GM23248 (cell line): ENCODE data around the gene MAPKBP1. TPM values are rescaled to one million over a fixed set of nuclear protein-coding genes. Genes with fewer than 3 reads are reported as not detected.

Experiments used
- DNase-seq: peaks from one replicate; pipeline ENCODE4 v3.0.0-alpha.2; 2015
- H2AFZ ChIP-seq: fragments of 200-600 bp; sonication (generic); 2 replicates; pipeline ENCODE4 v1.6.1; 2016; ENCODE audit warnings: antibody characterized with exemption
- H3F3A ChIP-seq: fragments of 200-600 bp; sonication (generic); 2 replicates; pipeline ENCODE4 v1.6.1; 2016; ENCODE audit warnings: mild to moderate bottlenecking, antibody characterized with exemption, mixed run types; ENCODE audit not compliant: insufficient read depth
- H3K27ac ChIP-seq: fragments of 200-600 bp; sonication (generic); 2 replicates; pipeline ENCODE4 v1.5.1; 2016; ENCODE audit warnings: mild to moderate bottlenecking
- H3K27me3 ChIP-seq: fragments of 200-600 bp; sonication (generic); replicated peaks from 2 replicates; pipeline ENCODE4 v1.6.1; 2016; ENCODE audit warnings: mild to moderate bottlenecking; ENCODE audit not compliant: insufficient read depth
- H3K36me3 ChIP-seq: fragments of 200-600 bp; sonication (generic); 2 replicates; pipeline ENCODE4 v1.6.1; 2016; ENCODE audit warnings: low read depth, mild to moderate bottlenecking
- H3K4me1 ChIP-seq: fragments of 200-600 bp; sonication (generic); 2 replicates; pipeline ENCODE4 v1.6.1; 2016; ENCODE audit warnings: mild to moderate bottlenecking; ENCODE audit not compliant: insufficient read depth
- H3K4me2 ChIP-seq: fragments of 200-600 bp; sonication (generic); one replicate; pipeline ENCODE4 v1.6.1; 2016; ENCODE audit warnings: mild to moderate bottlenecking; ENCODE audit not compliant: unreplicated experiment
- H3K4me3 ChIP-seq: fragments of 200-600 bp; sonication (generic); 2 replicates; pipeline ENCODE4 v1.5.1; 2016; ENCODE audit warnings: mild to moderate bottlenecking
- H3K79me2 ChIP-seq: fragments of 200-600 bp; sonication (generic); 2 replicates; pipeline ENCODE4 v1.6.1; 2016; ENCODE audit warnings: mild to moderate bottlenecking; ENCODE audit not compliant: insufficient read depth
- H3K9ac ChIP-seq: fragments of 200-600 bp; sonication (generic); 2 replicates; pipeline ENCODE4 v1.6.1; 2016; ENCODE audit warnings: mild to moderate bottlenecking
- H3K9me2 ChIP-seq: fragments of 200-600 bp; sonication (generic); 2 replicates; pipeline ENCODE4 v1.6.1; 2016; ENCODE audit warnings: mixed run types, mild to moderate bottlenecking, moderate library complexity; ENCODE audit not compliant: insufficient read depth
- H3K9me3 ChIP-seq: fragments of 200-600 bp; sonication (generic); one replicate; pipeline ENCODE4 v1.6.1; 2017; ENCODE audit warnings: low read depth
- H4K20me1 ChIP-seq: fragments of 200-600 bp; sonication (generic); 2 replicates; pipeline ENCODE4 v1.6.0; 2016; ENCODE audit not compliant: insufficient read depth
- EZH2 ChIP-seq: fragments of 200-600 bp; sonication (generic); IDR thresholded peaks from 2 replicates; pipeline ENCODE4 v1.6.1; 2018; ENCODE audit warnings: antibody characterized with exemption, mild to moderate bottlenecking; ENCODE audit not compliant: insufficient read depth, poor library complexity, severe bottlenecking
- EZH2phosphoT487 ChIP-seq: fragments of 200-600 bp; sonication (generic); IDR thresholded peaks from 2 replicates; pipeline ENCODE4 v1.6.1; 2018; ENCODE audit warnings: antibody characterized with exemption, moderate library complexity, mild to moderate bottlenecking, low read depth; ENCODE audit not compliant: insufficient read depth
- WGBS, 2 experiments: methylation state at CpG; one replicate each; pipeline ENCODE4 v1.1.6; 2015 to 2017; ENCODE audit warnings: low lambda C conversion rate in 2 of 2, low coverage in 1 of 2; ENCODE audit errors: missing lambda C conversion rate in 2 of 2; 5-methylcytosine and 5-hydroxymethylcytosine counted together
- in situ Hi-C: fragments of 300-500 bp; cut with MboI; formaldehyde crosslinking; loops from 2 replicates; pipeline ENCODE4 v1.15.0; 2020
- polyA plus RNA-seq: library from polyadenylated mRNA; unstranded; fragments of >200 nt; fragmentation: Nextera tagmentation; extraction: Ambion mirVana; gene quantifications from 2 replicates; pipeline ENCODE4 v1.2.1, GENCODE V29; 2016
- total RNA-seq: library from RNA; depleted of rRNA; stranded (reverse); fragments of >200 nt; shearing (Covaris generic); gene quantifications from 2 replicates; pipeline ENCODE4 v1.2.3, GENCODE V29; 2014

MAPKBP1 gene
- total and polyA plus RNA-seq, 2 experiments from 2014 or later = 5.2 to 8.5 TPM

DNA sequence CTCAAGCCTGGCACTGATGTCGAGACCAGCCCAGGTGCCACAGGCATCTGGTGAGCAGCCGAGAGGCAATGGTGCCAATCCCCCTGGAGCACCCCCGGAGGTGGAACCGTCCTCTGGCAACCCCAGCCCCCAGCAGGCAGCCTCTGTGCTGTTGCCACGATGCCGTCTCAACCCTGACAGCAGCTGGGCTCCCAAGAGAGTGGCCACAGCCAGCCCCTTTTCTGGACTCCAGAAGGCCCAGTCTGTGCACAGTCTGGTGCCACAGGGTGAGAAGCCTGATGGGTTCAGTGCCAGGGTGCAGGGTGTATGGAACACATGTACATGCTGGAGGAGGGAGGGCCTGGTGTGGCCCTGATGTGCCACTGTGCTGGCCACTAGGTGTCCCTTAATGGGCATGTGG is 48.7 kb downstream of the MAPKBP1 start:
- Histone ChIP-seq H3K4me3 (no peak overlapping the region), H3K9ac (no peak overlapping the region), H3K9me3 (no peaks in the 10 kb centered on the region), H2AFZ (no peak overlapping the region), H3K4me2 (no peak overlapping the region), H3K36me3 (no peaks in the 10 kb centered on the region; the same call in 1 of the 2 replicates), H3K27me3 (no peaks in the 10 kb centered on the region), H3K79me2 (no peaks in the 10 kb centered on the region), H3K9me2 (no peaks in the 10 kb centered on the region), H3K27ac (no peak overlapping the region), H3F3A (no peaks in the 10 kb centered on the region), H3K4me1 (no peaks in the 10 kb centered on the region), H4K20me1 (no peaks in the 10 kb centered on the region)
- 77 to 82% methylated on average over 6 of the region's 6 CpGs for WGBS, 2 experiments
- in situ Hi-C loops = loop anchor here (5.0 kb wide), 1 partner anchor 51 kb away; the partner anchor contains the start of gene MAPKBP1
- TF ChIP-seq EZH2phosphoT487 (no peak), EZH2 (no peak)
- DNase-seq = no peak

GRCh38 chr15:41823502-41823901 is 49.2 kb downstream of the MAPKBP1 start:
- in situ Hi-C loops = loop anchor here (5.0 kb wide), 1 partner anchor 51 kb away; the partner anchor contains the start of gene MAPKBP1
- no peaks in the 10 kb centered on the region for H3K36me3 ChIP-seq
- no peaks in the 10 kb centered on the region for H3K9me2 ChIP-seq
- TF ChIP-seq EZH2phosphoT487 = no peak
- TF ChIP-seq EZH2 = no peak
- H3F3A ChIP-seq = no peaks in the 10 kb centered on the region
- no peak overlapping the region for H2AFZ ChIP-seq
- no peaks in the 10 kb centered on the region for H3K9me3 ChIP-seq
- H3K27me3 ChIP-seq = no peaks in the 10 kb centered on the region
- H3K4me1 ChIP-seq = no peaks in the 10 kb centered on the region
- H3K27ac ChIP-seq = no peak overlapping the region
- H4K20me1 ChIP-seq = no peaks in the 10 kb centered on the region
- no peak overlapping the region for H3K4me2 ChIP-seq
- 89 to 95% methylated on average over 11 of the region's 11 CpGs for WGBS, 2 experiments
- H3K4me3 ChIP-seq = no peak overlapping the region
- no peaks in the 10 kb centered on the region for H3K79me2 ChIP-seq
- no peak for DNase-seq
- H3K9ac ChIP-seq = no peak overlapping the region

DNA sequence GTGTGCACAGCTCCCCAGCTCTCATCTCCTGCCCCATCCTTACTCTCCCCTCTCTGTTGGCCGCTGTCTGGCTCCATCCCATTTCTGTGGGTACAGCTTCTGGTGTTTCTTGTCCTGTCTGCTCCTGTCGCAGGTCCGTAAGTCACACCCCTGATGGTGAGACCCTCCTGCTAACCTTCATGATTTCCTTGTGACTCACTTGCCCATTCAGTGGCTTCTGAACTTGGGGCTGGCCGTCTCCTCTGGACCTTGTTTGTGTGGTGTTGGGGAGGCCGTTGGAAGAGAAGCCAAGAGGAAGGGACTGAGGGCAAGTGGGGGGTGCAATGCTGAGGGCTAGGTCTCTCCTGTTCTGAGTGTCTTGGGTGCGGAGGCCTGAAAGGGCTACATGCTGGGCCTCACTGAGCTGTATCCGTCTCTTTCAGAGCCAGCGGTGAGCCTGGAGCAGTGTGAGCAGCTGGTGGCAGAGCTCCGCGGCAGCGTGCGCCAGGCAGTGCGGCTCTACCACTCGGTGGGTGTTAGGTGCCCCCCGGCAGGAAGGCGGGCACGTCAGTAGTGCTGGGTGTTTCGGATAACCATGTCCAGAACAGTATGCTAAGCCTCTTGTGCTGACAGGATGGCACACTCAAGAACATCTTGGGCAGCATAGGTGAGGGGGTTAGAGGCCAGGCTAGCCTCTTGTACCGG is 49.9 kb downstream of the MAPKBP1 start:
- H3K27ac ChIP-seq = no peak overlapping the region
- in situ Hi-C loops = loop anchor here (5.0 kb wide), 1 partner anchor 52 kb away; the partner anchor contains the start of gene MAPKBP1
- H3K4me2 ChIP-seq = no peak overlapping the region
- no peak overlapping the region for H3K9ac ChIP-seq
- H2AFZ ChIP-seq = no peak overlapping the region
- H3K9me3 ChIP-seq = no peaks in the 10 kb centered on the region
- no peaks in the 10 kb centered on the region for H3F3A ChIP-seq
- H3K36me3 ChIP-seq = no peaks in the 10 kb centered on the region
- no peak overlapping the region for H3K4me3 ChIP-seq
- TF ChIP-seq EZH2phosphoT487 (no peak), EZH2 (no peak)
- no peaks in the 10 kb centered on the region for H3K79me2 ChIP-seq
- DNase-seq = no peak
- H4K20me1 ChIP-seq = no peaks in the 10 kb centered on the region
- H3K4me1 ChIP-seq = no peaks in the 10 kb centered on the region; the same call in 1 of the 2 replicates
- 91 to 92% methylated on average over 19 of the region's 19 CpGs for WGBS, 2 experiments
- no peaks in the 10 kb centered on the region for H3K27me3 ChIP-seq
- H3K9me2 ChIP-seq = no peaks in the 10 kb centered on the region

DNA sequence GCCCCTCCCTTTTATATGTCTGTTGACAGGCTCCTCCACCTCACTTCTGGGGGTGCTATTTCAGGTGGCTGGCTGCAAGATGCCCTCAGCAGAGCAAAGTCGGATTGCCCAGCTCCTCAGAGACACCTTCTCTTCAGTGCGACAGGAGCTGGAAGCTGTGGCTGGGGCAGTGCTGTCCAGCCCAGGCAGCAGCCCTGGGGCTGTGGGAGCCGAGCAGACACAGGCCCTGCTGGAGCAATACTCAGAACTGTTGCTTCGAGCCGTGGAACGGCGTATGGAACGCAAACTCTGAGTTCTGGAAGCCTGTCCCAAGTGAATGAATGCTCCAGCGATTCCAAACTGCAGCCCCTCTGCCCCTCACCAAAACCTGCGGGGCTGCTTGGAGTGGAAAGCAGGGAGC is 50.9 kb downstream of the MAPKBP1 start:
- Histone ChIP-seq H3K9me2 (no peaks in the 10 kb centered on the region), H3K4me2 (no peak overlapping the region), H3K79me2 (no peaks in the 10 kb centered on the region), H3K36me3 (no peaks in the 10 kb centered on the region), H3F3A (no peaks in the 10 kb centered on the region), H2AFZ (no peak overlapping the region), H3K27ac (no peak overlapping the region), H4K20me1 (no peaks in the 10 kb centered on the region), H3K27me3 (no peaks in the 10 kb centered on the region), H3K4me3 (no peak overlapping the region), H3K9ac (no peak overlapping the region), H3K9me3 (no peaks in the 10 kb centered on the region), H3K4me1 (no peaks in the 10 kb centered on the region; the same call in 1 of the 2 replicates)
- no peak for DNase-seq
- 85 to 86% methylated on average over 10 of the region's 10 CpGs for WGBS, 2 experiments
- no peak for TF ChIP-seq EZH2phosphoT487
- TF ChIP-seq EZH2 = no peak
- in situ Hi-C loops = no loop called here
